ENCODE measurements around the gene MEIOC.

DNA sequence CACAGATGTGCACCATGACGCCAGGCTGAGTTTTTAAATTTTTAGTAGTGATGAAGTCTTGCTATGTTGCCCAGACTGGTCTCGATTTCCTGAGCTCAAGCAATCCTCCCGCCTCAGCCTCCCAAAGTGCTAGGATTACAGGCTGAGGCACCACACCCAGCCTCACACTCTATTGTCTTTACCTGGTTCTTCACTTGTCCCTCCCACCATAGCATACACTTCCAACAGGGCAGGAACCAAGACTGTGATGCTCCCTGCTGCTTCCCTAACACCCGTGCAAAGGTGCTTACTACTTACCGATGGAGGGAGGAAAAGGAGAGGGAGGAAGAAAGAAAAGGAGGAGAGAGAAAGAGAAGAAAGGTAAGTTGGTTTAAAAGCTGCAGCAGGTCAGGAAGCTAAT, 41.4 kb upstream of the MEIOC start:
- no peak for TF ChIP-seq CTCF (IDR thresholded peaks at IDR 0.05)
- TF ChIP-seq POLR2A (IDR thresholded peaks at IDR 0.05) = no peak

All from lower leg skin (tissue), 3 donors.